ENCODE results near the gene PIMREG.

- TF ChIP-seq, protein P1, sequence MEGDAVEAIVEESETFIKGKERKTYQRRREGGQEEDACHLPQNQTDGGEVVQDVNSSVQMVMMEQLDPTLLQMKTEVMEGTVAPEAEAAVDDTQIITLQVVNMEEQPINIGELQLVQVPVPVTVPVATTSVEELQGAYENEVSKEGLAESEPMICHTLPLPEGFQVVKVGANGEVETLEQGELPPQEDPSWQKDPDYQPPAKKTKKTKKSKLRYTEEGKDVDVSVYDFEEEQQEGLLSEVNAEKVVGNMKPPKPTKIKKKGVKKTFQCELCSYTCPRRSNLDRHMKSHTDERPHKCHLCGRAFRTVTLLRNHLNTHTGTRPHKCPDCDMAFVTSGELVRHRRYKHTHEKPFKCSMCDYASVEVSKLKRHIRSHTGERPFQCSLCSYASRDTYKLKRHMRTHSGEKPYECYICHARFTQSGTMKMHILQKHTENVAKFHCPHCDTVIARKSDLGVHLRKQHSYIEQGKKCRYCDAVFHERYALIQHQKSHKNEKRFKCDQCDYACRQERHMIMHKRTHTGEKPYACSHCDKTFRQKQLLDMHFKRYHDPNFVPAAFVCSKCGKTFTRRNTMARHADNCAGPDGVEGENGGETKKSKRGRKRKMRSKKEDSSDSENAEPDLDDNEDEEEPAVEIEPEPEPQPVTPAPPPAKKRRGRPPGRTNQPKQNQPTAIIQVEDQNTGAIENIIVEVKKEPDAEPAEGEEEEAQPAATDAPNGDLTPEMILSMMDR (IDR thresholded peaks at IDR 0.05; ENCODE audit: low read length), result no peak
- no peak for TF ChIP-seq EZH2 (IDR thresholded peaks at IDR 0.05; ENCODE audit: borderline replicate concordance, low read length)
Observed at GRCh38 chr17:6488008-6488539, 43.8 kb downstream of the PIMREG start.

All from OCI-LY1 (cell line).